Skeletal muscle tissue (tissue), 4 donors: Measurements from ENCODE around the gene PSMA7. TPM values are rescaled to one million over a fixed set of nuclear protein-coding genes. Genes with fewer than 3 reads are reported as not detected.
A peak's percentile ranks its signal among the peaks of the same experiment; 100 is the strongest.

Experiments used
- H3K27ac ChIP-seq: one replicate; pipeline ENCODE4 v1.7.0; 2013; ENCODE audit warnings: mild to moderate bottlenecking, low read depth, low read length, inconsistent platforms
- H3K27me3 ChIP-seq, 3 donors: one replicate each; pipeline ENCODE4 v1.7.0; 2013; ENCODE audit warnings: low read length in 3 of 3; ENCODE audit not compliant: control insufficient read depth in 3 of 3, insufficient read depth in 3 of 3
- H3K36me3 ChIP-seq, 3 donors: one replicate each; pipeline ENCODE4 v1.7.0; 2013; ENCODE audit warnings: low read length in 3 of 3; ENCODE audit not compliant: control insufficient read depth in 3 of 3, insufficient read depth in 3 of 3
- H3K4me1 ChIP-seq, 3 donors: one replicate each; pipeline ENCODE4 v1.7.0; 2013; ENCODE audit warnings: low read length in 3 of 3, mild to moderate bottlenecking in 3 of 3; ENCODE audit not compliant: control insufficient read depth in 3 of 3, insufficient read depth in 3 of 3
- H3K4me3 ChIP-seq, 3 donors: one replicate each; pipeline ENCODE4 v1.7.0; 2013; ENCODE audit warnings: low read length in 3 of 3
- H3K9ac ChIP-seq, 3 donors: one replicate each; pipeline ENCODE4 v1.7.0; 2013; ENCODE audit warnings: low read length in 3 of 3, mild to moderate bottlenecking in 3 of 3, moderate library complexity in 2 of 3, low read depth in 1 of 3
- H3K9me3 ChIP-seq, 3 donors: one replicate each; pipeline ENCODE4 v1.7.0; 2013; ENCODE audit warnings: low read length in 3 of 3; ENCODE audit not compliant: control insufficient read depth in 3 of 3
- total RNA-seq: library from RNA; depleted of rRNA; stranded (reverse); fragments of >200 nt; gene quantifications from one replicate; pipeline ENCODE4 v1.2.3, GENCODE V29; 2014
- donor health status: Osteomylitis.

PSMA7 gene
- total RNA-seq, 1 donor from 2014 or later = 121 TPM

DNA sequence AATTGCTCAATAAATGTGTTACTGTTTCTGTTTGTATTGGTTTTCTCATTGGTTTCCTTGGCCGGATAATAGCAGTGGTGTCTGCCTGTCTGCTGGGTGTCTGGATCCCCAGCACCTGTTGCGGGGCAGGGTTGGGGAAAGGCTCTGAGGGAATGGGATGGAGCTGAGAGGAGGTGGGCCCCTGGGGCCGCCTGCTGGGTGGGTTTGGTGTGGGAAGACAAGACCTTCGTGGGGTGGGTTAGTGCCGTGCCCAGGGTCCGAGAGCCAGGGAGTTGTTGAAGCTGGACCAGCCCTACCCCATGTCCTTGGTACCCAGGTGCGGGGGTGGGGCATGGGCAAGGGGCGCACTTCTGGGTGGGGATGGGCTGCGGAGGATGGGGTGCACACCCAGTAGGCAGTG is 4.3 kb upstream of the PSMA7 start:
- Histone ChIP-seq H3K27me3 (no peaks in the 10 kb centered on the region), H3K27ac (no peak overlapping the region), H3K4me3 (no peak overlapping the region), H3K4me1 (peaks cover 21 to 50% (median 40%) of the 10 kb centered on the region in 3 donors), H3K9ac (peak overlapping the region in 1 of 3 donors; percentile 25), H3K36me3 (peaks cover 0 to 13% (median 2%) of the 10 kb centered on the region in 3 donors), H3K9me3 (no peaks in the 10 kb centered on the region)

- Histone ChIP-seq H3K4me1 (peaks cover 21 to 52% (median 40%) of the 10 kb centered on the region in 3 donors), H3K27me3 (no peaks in the 10 kb centered on the region), H3K9ac (peak overlapping the region in 1 of 3 donors; percentile 25), H3K36me3 (peaks cover 0 to 10% (median 2%) of the 10 kb centered on the region in 3 donors), H3K27ac (no peak overlapping the region), H3K4me3 (no peak overlapping the region), H3K9me3 (no peaks in the 10 kb centered on the region)
Measured at GRCh38 chr20:62147125-62147524, 3.9 kb upstream of the PSMA7 start.

DNA sequence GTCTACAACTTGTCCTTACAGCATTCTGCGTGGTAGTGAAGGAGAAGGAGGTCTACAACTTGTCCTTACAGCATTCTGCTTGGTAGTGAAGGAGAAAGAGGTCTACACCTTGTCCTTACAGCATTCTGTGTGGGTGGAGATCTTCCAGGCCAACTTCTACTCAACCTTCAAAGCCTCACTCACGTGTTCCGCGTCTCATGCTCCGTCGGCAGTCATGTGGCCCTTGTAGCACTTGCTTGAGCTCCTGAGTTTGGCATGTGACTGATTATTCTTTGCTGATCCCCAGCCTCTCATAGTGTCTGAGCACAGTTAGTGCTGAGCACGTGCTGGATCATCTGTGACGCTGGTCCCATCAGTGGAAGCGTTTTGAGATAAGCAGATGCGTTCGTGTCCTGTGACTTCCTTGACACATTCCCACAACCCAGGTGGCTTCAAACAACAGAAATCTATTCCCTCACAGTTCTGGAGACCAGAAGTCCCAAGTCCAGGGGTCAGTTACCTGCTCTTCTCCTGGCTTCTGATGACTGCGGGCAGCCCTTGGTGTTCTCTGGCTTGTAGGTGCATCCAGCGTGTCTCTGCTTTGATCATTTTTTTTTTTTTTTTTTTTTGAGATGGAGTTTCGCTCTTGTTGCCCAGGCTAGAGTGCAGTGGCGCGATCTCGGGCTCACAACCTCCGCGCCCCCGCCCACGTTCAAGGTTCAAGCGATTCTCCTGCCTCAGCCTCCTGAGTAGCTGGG is 3.0 kb upstream of the PSMA7 start:
- H3K4me3 ChIP-seq = no peak overlapping the region
- peaks cover 30 to 59% (median 49%) of the 10 kb centered on the region in 3 donors for H3K4me1 ChIP-seq
- H3K9ac ChIP-seq = no peak overlapping the region
- H3K36me3 ChIP-seq = peaks cover 0 to 10% (median 2%) of the 10 kb centered on the region in 3 donors
- H3K27me3 ChIP-seq = no peaks in the 10 kb centered on the region
- no peaks in the 10 kb centered on the region for H3K9me3 ChIP-seq
- H3K27ac ChIP-seq = no peak overlapping the region

DNA sequence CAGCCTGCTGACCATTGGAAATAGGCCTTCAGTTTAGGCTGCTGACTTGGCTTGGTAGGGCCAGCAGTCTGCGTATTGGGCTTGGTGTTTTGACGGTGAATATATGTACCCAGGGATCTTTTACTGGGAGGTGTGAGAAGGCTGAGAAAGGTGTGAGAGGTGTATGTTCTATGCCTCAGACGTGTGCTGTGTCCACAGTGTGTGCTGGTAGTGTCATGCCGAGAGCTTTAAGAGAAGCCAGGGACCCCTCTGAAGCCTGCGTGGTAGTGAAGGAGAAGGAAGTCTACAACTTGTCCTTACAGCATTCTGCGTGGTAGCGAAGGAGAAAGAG is 2.5 kb upstream of the PSMA7 start:
- Histone ChIP-seq H3K4me1 (peaks cover 36 to 59% (median 54%) of the 10 kb centered on the region in 3 donors), H3K27me3 (no peaks in the 10 kb centered on the region), H3K9ac (peak overlapping the region in 2 of 3 donors; percentile 35 to 66), H3K36me3 (peaks cover 2 to 10% (median 4%) of the 10 kb centered on the region in 3 donors), H3K4me3 (peak overlapping the region in 1 of 3 donors; percentile 35), H3K27ac (no peak overlapping the region), H3K9me3 (no peaks in the 10 kb centered on the region)

DNA sequence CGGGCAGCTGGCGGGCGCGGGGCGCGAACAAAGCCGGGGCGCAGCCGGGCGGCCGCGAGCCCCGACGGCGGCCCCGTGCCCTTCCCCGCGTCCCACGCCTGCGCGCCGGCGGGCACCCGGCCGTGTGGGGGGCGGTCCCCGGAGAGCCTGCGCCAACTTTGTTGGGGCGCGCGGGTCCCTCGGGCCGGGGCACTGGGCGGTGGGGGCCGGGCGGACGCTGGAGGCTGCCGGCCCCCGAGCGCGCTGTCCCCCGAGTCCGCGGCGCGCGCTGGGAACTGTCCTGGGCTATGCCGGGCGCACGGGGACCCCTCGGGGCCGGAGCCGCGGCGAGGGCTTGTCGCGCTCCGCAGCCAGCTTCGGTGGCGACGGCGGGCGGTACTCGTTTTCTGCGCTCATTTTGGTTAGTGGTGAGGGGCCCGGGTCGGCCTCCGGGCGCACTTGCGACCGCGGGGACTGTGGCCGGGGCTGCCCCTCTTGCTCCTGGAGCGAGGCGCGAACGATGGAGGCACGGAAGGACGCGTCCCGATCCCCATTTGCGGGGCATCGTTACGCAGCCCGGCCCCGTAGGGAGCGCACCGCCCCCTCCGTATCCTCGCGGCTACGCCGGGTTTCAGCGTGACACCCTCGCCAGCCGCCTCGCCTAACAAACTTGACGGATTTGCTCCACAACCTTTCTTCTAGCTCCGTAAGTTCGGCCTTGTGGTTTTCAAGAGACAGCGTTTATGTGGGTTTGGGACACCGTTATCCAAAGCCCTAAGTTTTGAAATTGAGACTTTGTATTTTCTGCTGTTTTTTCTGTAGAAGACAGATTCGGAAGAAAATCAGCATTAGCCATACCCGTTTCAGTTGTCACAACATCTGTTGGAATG is 997 bp upstream of the PSMA7 start:
- Histone ChIP-seq H3K27ac (peak overlapping the region; percentile 61), H3K9me3 (no peaks in the 10 kb centered on the region), H3K9ac (peak overlapping the region; percentile 76 to 96 (median 83)), H3K27me3 (no peaks in the 10 kb centered on the region), H3K4me1 (peaks cover 35 to 61% (median 54%) of the 10 kb centered on the region in 3 donors), H3K36me3 (peaks cover 15 to 20% (median 17%) of the 10 kb centered on the region in 3 donors), H3K4me3 (peak overlapping the region; percentile 80 to 83 (median 80))

DNA sequence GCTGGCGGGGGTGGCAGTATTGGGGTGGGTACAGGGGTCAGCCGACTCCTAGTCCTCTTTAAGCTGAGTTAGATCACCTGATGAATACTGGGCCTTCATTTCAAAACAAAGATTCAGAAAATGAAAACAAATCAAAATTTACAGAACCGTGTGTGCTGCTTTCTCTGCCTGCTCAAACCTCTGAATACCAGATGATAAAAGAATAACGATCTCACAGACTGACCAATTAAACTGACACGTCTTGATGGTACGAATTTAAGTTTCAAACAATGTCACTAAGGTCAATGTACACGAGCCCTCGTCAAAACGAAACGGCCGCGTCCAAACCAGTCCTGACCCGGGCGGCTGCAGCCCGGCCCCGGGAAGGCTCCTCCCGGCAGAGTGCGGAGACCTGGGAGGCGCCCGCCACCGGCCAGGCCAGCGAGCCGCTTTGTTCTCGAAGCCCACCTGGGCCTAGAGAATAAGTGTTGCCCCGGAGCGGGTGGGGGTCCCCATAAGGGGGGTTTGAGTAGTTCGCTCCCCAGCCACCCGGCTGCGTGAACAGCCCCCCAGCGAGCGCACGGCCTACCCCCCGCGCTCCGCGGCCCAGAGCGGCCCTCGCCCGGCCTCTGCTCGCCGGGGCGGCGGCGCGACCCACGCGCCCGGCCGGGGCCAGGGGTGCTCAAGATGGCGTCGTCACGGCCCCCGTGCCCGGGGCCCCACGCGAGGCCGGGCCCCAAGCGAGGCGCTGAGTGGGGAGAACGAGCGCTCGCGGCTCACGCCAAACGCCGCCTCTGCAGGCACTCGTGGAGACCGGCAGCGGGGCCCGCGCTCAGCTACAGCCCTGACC is 728 bp downstream of the PSMA7 start:
- H3K27me3 ChIP-seq = no peaks in the 10 kb centered on the region
- peak overlapping the region; percentile 72 to 79 (median 74) for H3K4me3 ChIP-seq
- no peaks in the 10 kb centered on the region for H3K9me3 ChIP-seq
- peak overlapping the region; percentile 81 to 96 (median 87) for H3K9ac ChIP-seq
- peak overlapping the region; percentile 78 for H3K27ac ChIP-seq
- H3K36me3 ChIP-seq = peaks cover 32 to 38% (median 34%) of the 10 kb centered on the region in 3 donors
- H3K4me1 ChIP-seq = peaks cover 35 to 65% (median 57%) of the 10 kb centered on the region in 3 donors

DNA sequence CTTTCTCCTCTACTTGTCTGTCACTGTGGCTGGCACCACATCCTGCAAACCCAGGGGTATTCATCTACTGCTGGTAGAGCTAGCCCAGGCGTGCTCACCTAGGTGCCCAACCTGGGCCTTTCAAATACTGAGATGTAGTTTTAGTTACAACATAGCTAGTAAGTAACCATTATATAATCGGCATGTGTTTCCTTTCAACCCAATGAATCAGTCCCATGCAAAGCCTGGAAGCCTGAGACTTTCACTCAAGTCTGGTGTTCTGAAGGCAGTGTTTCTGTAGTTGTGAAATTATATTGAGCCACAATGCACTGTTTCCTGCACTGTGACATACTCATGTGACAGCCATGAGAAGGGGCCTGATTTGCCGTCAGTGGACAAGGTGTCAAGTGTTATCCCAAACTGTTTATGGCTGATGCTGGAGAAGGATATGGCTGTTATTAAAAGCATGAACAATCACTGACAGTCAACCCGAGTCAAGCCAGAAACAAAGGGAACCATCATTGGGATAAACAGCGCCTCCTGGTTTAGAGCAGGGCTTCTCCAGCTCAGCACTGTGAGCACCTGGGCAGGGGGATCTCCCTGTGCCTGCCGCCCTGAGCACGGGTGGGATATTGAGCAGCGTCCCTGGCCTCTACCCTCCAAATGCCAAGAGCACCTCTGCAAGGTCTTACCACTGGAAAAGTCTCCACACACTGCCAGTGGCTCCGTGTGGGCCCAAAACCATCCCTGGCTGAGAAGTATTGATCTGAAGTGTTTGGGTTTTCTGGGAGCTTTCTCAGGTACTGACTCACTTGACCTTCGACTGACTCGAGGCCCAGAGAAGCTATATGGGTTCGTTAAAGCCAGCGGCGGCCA is 1.6 kb downstream of the PSMA7 start:
- Histone ChIP-seq H3K4me3 (peak overlapping the region; percentile 72 to 79 (median 74)), H3K36me3 (peaks cover 39 to 43% (median 42%) of the 10 kb centered on the region in 3 donors), H3K9ac (peak overlapping the region; percentile 81 to 96 (median 87)), H3K4me1 (peaks cover 35 to 58% (median 53%) of the 10 kb centered on the region in 3 donors), H3K27ac (peak overlapping the region; percentile 78), H3K9me3 (no peaks in the 10 kb centered on the region), H3K27me3 (no peaks in the 10 kb centered on the region)

DNA sequence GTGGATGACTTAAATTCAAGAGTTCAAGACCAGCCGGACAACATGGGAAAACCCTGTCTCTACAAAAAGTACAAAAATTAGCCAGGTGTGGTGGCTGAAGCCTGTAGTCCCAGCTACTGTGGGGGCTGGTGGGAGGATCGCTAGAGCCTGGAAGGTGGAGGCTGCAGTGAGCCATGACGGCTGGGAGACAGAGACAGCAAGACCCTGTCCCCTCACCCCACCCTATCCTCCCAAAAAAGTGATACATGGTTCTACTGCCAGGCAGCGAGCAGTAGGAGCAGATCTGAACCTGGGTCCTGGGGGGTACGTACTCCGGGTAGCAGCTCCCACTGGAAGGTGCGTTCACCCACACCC is 2.2 kb downstream of the PSMA7 start:
- peaks cover 44 to 48% (median 44%) of the 10 kb centered on the region in 3 donors for H3K36me3 ChIP-seq
- H3K4me3 ChIP-seq = peak overlapping the region; percentile 72 to 79 (median 74)
- H3K27ac ChIP-seq = peak overlapping the region; percentile 78
- H3K9me3 ChIP-seq = no peaks in the 10 kb centered on the region
- H3K9ac ChIP-seq = peak overlapping the region in 2 of 3 donors; percentile 28 to 96
- no peaks in the 10 kb centered on the region for H3K27me3 ChIP-seq
- peaks cover 33 to 57% (median 50%) of the 10 kb centered on the region in 3 donors for H3K4me1 ChIP-seq

- peak overlapping the region; percentile 9 for H3K27ac ChIP-seq
- peak overlapping the region in 2 of 3 donors; percentile 12 to 58 for H3K9ac ChIP-seq
- peaks cover 30 to 47% (median 39%) of the 10 kb centered on the region in 3 donors for H3K4me1 ChIP-seq
- no peak overlapping the region for H3K4me3 ChIP-seq
- peaks cover 43 to 60% (median 56%) of the 10 kb centered on the region in 3 donors for H3K36me3 ChIP-seq
- H3K27me3 ChIP-seq = no peaks in the 10 kb centered on the region
- H3K9me3 ChIP-seq = no peaks in the 10 kb centered on the region
Measured at GRCh38 chr20:62139636-62140035, 3.6 kb downstream of the PSMA7 start.
